ENCODE results near the gene FSIP1.

Gene FSIP1

DNA sequence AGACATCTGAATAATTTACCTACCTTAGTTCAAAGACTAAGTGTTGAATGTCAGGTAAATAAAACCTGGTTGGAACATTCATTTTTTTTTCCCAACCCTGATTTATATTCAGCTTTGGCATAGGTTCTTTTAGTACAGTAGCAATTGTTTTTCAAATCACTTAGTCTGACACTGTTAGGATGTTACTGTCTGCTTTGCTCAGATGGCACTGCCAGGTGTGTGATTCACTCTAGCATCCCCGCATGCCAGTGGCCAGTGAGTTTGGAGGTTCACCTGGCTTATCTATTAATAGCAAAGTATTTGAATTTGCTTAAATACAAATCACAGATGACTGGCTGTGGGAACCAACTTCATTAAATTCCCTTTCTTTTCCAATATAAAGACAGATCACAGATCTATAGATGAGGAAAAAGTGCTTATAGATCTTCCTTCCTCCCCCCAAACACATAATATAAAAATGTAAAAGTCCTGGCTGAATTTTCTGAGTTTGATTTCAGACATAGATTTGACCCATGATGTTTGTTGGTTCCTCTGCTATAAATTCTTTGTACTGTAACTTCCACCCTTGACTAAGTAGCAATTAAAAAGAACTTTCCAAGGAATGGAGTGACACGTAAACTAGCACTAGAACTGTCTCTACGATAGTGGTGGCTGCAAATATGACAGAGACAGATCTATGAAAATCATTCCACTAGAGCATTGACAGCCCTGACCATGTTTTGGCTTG, 197.8 kb downstream of the FSIP1 start:
- DNase-seq: no peak

- DNase-seq: no peak
Measured at GRCh38 chr15:39584266-39584659, 198.4 kb downstream of the FSIP1 start.

DNA sequence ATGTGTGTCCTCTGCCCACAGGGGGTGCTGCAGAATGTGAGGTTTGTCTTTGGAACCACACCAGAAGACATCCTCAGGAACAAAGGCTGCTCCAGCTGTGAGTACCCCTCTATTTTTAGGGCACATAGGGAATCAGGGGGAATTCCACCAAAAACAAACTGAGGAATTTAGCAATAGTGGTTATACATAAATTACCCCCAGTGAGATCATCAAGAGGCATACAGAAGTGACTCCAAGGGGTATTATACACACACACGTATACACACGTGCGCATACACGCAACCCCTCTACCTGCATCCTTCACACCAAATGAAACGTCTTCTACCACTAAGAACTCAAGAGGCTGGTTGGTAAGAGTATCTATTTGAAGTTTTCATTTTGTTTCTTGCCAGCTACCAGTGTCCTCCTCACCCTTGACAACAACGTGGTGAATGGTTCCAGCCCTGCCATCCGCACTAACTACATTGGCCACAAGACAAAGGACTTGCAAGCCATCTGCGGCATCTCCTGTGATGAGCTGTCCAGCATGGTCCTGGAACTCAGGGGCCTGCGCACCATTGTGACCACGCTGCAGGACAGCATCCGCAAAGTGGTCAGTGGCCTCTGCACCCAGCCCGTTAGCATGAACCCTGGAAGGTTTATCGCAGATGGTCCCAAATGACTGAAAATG, 198.9 kb downstream of the FSIP1 start:
- no peak for DNase-seq

DNA sequence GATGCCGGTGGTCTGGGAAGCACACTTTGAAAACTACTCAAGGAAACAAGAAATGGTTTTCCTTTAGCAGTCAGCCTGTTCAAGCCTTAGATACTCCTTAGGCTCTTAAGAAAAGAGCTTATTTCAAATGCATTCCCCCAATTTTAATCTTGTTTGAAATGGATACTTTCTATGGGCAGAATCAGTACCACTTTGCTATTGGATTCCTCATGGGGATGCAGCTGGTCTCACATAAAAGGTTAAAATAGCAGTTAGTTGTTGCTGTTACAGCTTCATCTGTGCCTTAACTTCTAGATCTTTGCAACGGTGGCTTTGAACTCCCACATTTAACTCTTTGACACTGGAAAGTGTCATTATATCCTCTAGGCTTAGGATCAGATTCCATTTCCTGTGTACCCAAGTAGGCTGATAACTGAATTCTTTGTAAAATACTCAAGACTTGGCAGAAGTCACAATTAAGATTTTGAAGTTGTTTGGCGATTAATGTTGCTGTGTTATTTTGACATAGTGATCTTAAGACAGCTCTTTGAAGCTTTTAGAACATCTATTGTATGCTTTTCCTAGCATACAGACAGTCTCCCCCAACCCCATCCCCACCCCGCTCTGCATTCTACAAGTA, 199.6 kb downstream of the FSIP1 start:
- DNase-seq: no peak

DNA sequence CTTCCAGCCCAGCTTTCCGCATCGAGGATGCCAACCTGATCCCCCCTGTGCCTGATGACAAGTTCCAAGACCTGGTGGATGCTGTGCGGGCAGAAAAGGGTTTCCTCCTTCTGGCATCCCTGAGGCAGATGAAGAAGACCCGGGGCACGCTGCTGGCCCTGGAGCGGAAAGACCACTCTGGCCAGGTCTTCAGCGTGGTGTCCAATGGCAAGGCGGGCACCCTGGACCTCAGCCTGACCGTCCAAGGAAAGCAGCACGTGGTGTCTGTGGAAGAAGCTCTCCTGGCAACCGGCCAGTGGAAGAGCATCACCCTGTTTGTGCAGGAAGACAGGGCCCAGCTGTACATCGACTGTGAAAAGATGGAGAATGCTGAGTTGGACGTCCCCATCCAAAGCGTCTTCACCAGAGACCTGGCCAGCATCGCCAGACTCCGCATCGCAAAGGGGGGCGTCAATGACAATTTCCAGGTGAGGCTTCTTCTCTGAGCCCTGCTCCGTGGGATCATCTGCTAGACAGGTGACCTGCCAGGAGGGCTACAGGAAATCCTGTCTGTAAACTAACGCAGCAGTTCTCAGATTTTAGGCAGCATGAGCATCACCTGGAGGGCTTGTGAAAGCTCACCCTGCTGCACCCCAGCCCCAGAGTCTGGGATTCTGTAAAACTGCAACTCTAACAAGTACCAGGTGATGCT, 200.2 kb downstream of the FSIP1 start:
- DNase-seq: no peak

- no peak for DNase-seq
Measured at GRCh38 chr15:39581793-39582285, 200.8 kb downstream of the FSIP1 start.

- no peak for DNase-seq
Measured at GRCh38 chr15:39581242-39581792, 201.3 kb downstream of the FSIP1 start.

DNA sequence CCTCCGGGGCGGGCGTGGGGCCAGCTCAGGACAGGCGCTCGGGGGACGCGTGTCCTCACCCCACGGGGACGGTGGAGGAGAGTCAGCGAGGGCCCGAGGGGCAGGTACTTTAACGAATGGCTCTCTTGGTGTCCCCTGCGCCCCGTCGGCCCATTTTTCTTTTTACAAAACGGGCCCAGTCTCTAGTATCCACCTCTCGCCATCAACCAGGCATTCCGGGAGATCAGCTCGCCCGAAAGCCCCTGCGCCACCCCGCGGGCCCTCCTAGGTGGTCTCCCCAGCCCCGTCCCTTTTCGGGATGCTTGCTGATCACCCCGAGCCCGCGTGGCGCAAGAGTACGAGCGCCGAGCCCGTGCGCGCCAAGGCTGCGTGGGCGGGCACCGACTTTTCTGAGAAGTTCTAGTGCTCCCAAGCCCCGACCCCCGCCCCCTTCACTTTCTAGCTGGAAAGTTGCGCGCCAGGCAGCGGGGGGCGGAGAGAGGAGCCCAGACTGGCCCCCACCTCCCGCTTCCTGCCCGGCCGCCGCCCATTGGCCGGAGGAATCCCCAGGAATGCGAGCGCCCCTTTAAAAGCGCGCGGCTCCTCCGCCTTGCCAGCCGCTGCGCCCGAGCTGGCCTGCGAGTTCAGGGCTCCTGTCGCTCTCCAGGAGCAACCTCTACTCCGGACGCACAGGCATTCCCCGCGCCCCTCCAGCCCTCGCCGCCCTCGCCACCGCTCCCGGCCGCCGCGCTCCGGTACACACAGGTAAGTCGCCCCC, 202.0 kb downstream of the FSIP1 start, which contains the start of gene THBS1:
THBS1 (plus strand) TSS at position 595 of the 757 bp plus-strand sequence. CDS start 779 bp downstream, outside the sequence.
- peak in 9 of 56 donors; percentile 11 to 56 (median 30) for DNase-seq

DNA sequence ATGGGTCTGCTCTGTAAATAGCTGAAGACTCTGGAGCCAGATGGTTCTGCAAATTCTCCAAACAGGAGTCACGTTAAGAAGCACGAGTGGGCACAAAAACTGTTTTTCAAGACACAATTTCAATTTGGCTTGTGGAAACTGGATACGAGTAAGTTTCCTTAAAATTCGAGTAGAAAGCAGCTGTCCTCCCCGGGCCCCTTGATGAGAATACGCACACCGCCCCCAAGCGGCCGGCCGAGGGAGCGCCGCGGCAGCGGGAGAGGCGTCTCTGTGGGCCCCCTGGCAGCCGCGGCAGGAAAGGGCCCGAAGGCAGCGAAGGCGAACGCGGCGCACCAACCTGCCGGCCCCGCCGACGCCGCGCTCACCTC, 202.5 kb downstream of the FSIP1 start:
- DNase-seq: peak in 53 of 56 donors; percentile 8 to 90 (median 59)

GRCh38 chr15:39579487-39580116, 203.0 kb downstream of the FSIP1 start:
- DNase-seq: peak in 8 of 56 donors; percentile 3 to 62 (median 12)

DNA sequence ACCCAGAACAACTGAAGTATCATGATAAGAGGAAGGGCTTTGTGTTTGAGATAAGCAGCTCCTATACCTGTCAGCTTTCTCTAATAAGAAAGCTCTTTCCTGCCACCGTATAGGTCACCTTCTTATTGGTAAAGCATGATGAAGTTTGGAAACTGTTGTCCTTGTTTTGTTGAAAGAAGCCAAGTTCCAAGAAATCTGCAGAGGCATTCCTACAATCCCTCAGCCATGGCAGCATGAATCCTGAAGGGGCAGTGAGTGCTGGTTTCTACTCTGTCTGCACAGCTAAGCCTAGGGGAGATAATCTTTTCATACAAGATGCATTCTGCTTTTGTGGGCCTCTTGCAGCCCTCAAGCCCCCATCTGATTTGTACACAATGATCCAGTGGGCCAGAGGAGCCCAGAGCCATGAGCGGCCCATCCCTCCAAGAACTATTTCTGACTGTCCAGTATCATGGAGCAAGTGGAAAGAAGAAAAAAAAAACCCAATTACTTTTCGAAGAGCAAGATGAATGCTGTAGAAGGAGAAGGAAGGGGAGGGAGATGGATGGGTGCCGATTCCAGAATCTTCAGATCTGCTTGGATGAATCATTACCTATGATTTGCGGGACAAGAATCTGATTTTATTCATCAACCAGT, 203.7 kb downstream of the FSIP1 start:
- DNase-seq: no peak

DNA sequence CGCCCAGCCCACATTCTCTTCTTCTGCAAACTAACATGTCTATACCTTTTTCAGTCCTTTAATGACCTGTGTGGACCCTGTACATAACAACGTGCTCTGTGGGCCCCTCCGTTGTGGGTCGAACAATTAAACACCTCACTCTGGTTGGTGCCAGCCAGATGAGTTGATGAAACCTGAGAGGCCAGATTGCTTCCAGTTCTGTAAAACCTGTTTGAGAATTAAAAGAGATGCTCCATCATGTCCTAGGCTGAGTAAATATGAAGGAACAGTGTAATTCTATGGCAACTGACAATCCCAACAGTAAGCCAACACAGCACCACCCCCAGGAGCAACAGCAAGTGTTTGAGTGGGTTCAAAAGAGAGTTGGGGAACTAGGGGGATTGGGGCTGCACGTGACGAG, 207.5 kb downstream of the FSIP1 start:
- DNase-seq: no peak

DNA sequence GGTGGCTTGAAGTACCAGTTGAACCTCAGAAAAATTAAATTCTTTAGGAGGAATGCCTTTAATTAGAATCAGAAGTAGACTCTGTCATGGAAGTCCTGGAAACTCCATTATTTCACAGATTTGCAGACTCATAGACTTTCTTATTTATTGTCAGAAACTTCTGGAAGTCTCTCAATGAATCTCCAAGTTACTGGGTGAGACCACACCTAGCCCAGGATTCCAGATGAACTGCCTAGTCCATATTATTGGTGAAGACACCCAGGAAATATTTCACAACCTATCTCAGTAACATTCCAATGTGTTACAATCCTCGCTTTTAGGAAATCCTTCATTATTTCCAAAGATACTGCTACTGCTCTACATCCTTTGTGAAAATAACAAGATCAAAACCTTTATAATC, 208.2 kb downstream of the FSIP1 start:
- DNase-seq: no peak

- DNase-seq: no peak
Measured at GRCh38 chr15:39573844-39574243, 208.8 kb downstream of the FSIP1 start.

DNA sequence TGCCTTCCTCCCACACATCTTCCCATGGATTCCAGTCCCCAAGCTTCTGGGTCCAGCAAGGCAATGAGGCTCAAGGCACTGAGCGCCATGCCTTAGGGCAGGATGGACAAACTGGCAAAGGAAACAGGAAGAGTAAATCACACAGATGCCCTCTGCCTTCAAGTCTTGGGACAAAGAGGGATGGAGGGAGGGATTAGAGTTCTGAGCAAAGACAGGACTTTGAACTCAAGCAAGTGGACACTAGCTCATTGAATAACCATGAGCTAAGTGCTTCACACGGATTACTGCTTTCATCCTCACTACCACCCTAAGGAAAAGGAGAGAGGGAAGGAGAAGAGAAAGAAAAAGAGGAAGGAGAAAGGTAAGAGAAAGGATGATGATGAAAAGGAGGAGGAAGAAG, 209.4 kb downstream of the FSIP1 start:
- DNase-seq: no peak

DNA sequence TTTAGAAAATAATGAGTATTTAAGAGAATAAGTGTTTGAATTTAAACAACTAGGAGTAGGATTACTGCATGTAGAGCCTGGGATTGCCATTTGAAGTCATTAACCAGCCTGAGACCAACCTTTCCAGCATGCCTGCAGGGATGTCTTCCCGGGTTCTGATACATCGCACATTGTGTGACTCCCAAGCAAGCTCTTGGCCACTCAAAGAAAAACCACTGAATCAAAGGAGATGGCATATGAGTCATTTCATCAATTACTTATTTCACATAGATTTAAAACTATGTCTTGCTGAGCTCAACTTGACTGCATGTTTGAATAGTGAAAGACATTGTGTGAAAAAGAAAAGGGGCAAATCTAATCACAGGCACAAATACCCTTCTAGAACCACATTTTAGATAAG, 216.8 kb downstream of the FSIP1 start:
- no peak for DNase-seq

GRCh38 chr15:39564972-39565665, 217.5 kb downstream of the FSIP1 start:
- no peak for DNase-seq

- DNase-seq: no peak
Measured at GRCh38 chr15:39558421-39558820, 224.2 kb downstream of the FSIP1 start.

- no peak for DNase-seq
Measured at GRCh38 chr15:39556461-39556860, 226.2 kb downstream of the FSIP1 start.

Measured in nucleus accumbens (tissue), 56 donors.